ENCODE results near the gene SNTA1. TPM values are rescaled to one million over a fixed set of nuclear protein-coding genes. Genes with fewer than 3 reads are reported as not detected.
A peak's percentile ranks its signal among the peaks of the same experiment; 100 is the strongest.

The SNTA1 gene
- total and polyA plus RNA-seq, 2 of the 13 experiments (the other 11 are each of a cell fraction or from before 2014, with no cell fraction given) = 16.4 to 18.3 TPM

DNA sequence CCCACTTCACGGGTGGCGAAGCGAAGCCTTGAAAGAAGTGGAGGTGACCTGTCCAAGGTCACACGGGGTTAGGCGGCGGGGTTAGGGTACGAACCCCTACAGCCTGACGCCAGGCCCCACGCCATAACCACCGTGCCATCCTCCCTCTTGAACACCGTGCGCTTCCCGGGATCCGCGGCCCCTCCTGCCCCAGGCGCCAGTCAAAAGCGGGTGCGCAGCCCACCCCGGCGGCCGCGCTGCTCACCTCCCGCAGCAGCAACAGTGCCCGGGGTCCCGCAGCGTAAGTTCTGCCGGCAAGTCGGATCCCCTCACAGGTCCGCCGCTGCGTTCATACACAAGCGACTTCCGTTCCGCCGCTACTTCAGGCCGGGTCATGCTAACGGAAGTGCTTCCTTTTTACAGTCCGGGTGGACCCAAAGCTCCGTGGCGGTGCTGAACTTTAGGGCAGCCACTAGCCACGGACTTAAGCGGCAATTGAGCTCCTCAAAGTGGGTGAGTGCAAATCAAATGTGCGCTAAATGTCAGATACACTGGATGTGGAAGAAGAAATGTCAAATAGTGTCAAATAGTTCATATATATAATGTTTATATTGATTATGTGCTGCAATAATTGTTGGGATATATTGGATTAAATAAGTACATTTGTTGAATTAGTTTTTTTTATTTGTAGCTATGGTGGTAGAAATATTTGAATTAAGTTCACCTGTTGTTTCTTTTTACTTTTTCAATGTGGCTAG is 42.2 kb downstream of the SNTA1 start, which contains the start of gene CDK5RAP1 (continued):
- no peak; the same call in 1 of the 2 replicates for TF ChIP-seq FUBP1 (CRISPR knock-in tag; IDR thresholded peaks at IDR 0.05; ENCODE audit: borderline replicate concordance)
- peak; percentile 76 for TF ChIP-seq PTBP1 (IDR thresholded peaks at IDR 0.05; ENCODE audit: low read depth, low read length, poor library complexity, severe bottlenecking)
- peak; percentile 58; the same call in 1 of the 2 replicates for TF ChIP-seq SATB2 (CRISPR knock-in tag; IDR thresholded peaks at IDR 0.05)
- TF ChIP-seq PITX1 (CRISPR knock-in tag; IDR thresholded peaks at IDR 0.05) = peak; percentile 97
- peak; percentile 99 for TF ChIP-seq ZNF772 (CRISPR knock-in tag; IDR thresholded peaks at IDR 0.05)
- TF ChIP-seq, protein P1, sequence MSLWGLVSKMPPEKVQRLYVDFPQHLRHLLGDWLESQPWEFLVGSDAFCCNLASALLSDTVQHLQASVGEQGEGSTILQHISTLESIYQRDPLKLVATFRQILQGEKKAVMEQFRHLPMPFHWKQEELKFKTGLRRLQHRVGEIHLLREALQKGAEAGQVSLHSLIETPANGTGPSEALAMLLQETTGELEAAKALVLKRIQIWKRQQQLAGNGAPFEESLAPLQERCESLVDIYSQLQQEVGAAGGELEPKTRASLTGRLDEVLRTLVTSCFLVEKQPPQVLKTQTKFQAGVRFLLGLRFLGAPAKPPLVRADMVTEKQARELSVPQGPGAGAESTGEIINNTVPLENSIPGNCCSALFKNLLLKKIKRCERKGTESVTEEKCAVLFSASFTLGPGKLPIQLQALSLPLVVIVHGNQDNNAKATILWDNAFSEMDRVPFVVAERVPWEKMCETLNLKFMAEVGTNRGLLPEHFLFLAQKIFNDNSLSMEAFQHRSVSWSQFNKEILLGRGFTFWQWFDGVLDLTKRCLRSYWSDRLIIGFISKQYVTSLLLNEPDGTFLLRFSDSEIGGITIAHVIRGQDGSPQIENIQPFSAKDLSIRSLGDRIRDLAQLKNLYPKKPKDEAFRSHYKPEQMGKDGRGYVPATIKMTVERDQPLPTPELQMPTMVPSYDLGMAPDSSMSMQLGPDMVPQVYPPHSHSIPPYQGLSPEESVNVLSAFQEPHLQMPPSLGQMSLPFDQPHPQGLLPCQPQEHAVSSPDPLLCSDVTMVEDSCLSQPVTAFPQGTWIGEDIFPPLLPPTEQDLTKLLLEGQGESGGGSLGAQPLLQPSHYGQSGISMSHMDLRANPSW (CRISPR knock-in tag; IDR thresholded peaks at IDR 0.05; ENCODE audit: borderline replicate concordance) = peak; percentile 92; the same call in 1 of the 2 replicates
- peak; percentile 100 for TF ChIP-seq KDM5A (IDR thresholded peaks at IDR 0.05; ENCODE audit: borderline replicate concordance, low read length)
- TF ChIP-seq, protein P2, sequence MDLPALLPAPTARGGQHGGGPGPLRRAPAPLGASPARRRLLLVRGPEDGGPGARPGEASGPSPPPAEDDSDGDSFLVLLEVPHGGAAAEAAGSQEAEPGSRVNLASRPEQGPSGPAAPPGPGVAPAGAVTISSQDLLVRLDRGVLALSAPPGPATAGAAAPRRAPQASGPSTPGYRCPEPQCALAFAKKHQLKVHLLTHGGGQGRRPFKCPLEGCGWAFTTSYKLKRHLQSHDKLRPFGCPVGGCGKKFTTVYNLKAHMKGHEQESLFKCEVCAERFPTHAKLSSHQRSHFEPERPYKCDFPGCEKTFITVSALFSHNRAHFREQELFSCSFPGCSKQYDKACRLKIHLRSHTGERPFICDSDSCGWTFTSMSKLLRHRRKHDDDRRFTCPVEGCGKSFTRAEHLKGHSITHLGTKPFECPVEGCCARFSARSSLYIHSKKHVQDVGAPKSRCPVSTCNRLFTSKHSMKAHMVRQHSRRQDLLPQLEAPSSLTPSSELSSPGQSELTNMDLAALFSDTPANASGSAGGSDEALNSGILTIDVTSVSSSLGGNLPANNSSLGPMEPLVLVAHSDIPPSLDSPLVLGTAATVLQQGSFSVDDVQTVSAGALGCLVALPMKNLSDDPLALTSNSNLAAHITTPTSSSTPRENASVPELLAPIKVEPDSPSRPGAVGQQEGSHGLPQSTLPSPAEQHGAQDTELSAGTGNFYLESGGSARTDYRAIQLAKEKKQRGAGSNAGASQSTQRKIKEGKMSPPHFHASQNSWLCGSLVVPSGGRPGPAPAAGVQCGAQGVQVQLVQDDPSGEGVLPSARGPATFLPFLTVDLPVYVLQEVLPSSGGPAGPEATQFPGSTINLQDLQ (CRISPR knock-in tag; IDR thresholded peaks at IDR 0.05) = no peak; the same call in 1 of the 2 replicates
- peak; percentile 76 for TF ChIP-seq HHEX (CRISPR knock-in tag; IDR thresholded peaks at IDR 0.05)
- TF ChIP-seq TAF15 (IDR thresholded peaks at IDR 0.05; ENCODE audit: low read depth, low read length, poor library complexity, severe bottlenecking) = peak; percentile 95
- peak; percentile 100 for TF ChIP-seq U2AF1 (optimal IDR thresholded peaks at IDR 0.05; ENCODE audit: low read depth, low read length)
- TF ChIP-seq ATF3 (CRISPR knock-in tag; IDR thresholded peaks at IDR 0.05) = peak; percentile 80; the same call in 1 of the 2 replicates
- TF ChIP-seq JDP2 (CRISPR knock-in tag; IDR thresholded peaks at IDR 0.05; ENCODE audit: borderline replicate concordance) = no peak
- TF ChIP-seq KAT7 (CRISPR knock-in tag; IDR thresholded peaks at IDR 0.05; ENCODE audit: borderline replicate concordance) = peak; percentile 100
- TF ChIP-seq STAT5B (CRISPR knock-in tag; IDR thresholded peaks at IDR 0.05) = peak; percentile 98
- TF ChIP-seq PAF1 (CRISPR knock-in tag; IDR thresholded peaks at IDR 0.05) = no peak
- TF ChIP-seq BORCS8-MEF2B (CRISPR knock-in tag; IDR thresholded peaks at IDR 0.05) = peak; percentile 99
- TF ChIP-seq, protein P3, sequence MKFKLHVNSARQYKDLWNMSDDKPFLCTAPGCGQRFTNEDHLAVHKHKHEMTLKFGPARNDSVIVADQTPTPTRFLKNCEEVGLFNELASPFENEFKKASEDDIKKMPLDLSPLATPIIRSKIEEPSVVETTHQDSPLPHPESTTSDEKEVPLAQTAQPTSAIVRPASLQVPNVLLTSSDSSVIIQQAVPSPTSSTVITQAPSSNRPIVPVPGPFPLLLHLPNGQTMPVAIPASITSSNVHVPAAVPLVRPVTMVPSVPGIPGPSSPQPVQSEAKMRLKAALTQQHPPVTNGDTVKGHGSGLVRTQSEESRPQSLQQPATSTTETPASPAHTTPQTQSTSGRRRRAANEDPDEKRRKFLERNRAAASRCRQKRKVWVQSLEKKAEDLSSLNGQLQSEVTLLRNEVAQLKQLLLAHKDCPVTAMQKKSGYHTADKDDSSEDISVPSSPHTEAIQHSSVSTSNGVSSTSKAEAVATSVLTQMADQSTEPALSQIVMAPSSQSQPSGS (CRISPR knock-in tag; IDR thresholded peaks at IDR 0.05) = peak; percentile 98
